Thyroid gland (tissue), 4 donors: ENCODE measurements around the gene EXOSC5. TPM values are rescaled to one million over a fixed set of nuclear protein-coding genes. Genes with fewer than 3 reads are reported as not detected.
"Not testable (repeated sequence)": the region's sequence is repeated elsewhere in the genome, so short reads cannot be mapped to it uniquely, and the experiment has no call there.

Experiments
- DNase-seq, 2 donors: peaks; one replicate each; pipeline ENCODE4 v3.0.0-alpha.2; 2019
- H3K27ac ChIP-seq, 3 donors: fragments of 200-600 bp; sonication (generic); 1 replicate in 2 of 3; 2 replicates in 1 of 3; pipeline ENCODE4 v1.5.1; 2016 to 2019; ENCODE audit warnings: mild to moderate bottlenecking in 1 of 3, moderate library complexity in 1 of 3
- H3K27me3 ChIP-seq: fragments of 200-600 bp; sonication (generic); one replicate; pipeline ENCODE4 v1.5.1; 2019
- H3K36me3 ChIP-seq, 2 donors: fragments of 200-600 bp; sonication (generic); one replicate each; pipeline ENCODE4 v1.5.1; 2016 to 2019
- H3K4me1 ChIP-seq, 2 donors: fragments of 200-600 bp; sonication (generic); one replicate each; pipeline ENCODE4 v1.5.1; 2017 to 2019
- H3K4me3 ChIP-seq, 3 donors: fragments of 200-600 bp; sonication (generic); replicated peaks in 1 of 3; 1 replicate in 2 of 3; 2 replicates in 1 of 3; pipeline ENCODE4 v1.5.1; 2016; ENCODE audit warnings: mild to moderate bottlenecking in 1 of 3
- H3K9me3 ChIP-seq: fragments of 200-600 bp; sonication (generic); one replicate; pipeline ENCODE4 v1.5.1; 2017
- POLR2A ChIP-seq, 2 donors: fragments of 450-650 bp; IDR thresholded peaks; one replicate each; pipeline ENCODE4 v1.6.1; 2017; ENCODE audit warnings: antibody characterized with exemption in 2 of 2, mild to moderate bottlenecking in 2 of 2, moderate library complexity in 1 of 2
- WGBS, 2 donors: methylation state at CpG; one replicate each; pipeline ENCODE4 v1.1.5; 2017; 5-methylcytosine and 5-hydroxymethylcytosine counted together
- intact Hi-C: fragments of 100-400 bp; cut with DNase I; formaldehyde crosslinking; loops from one replicate; pipeline ENCODE4 v1.15.1; 2023
- total RNA-seq, 4 donors: library from RNA; depleted of rRNA; stranded (reverse); fragments of >200 nt; gene quantifications; one replicate each; pipeline ENCODE4 v1.2.3, GENCODE V29; 2016
- TF ChIP-seq, protein P1 (sequence below), 6 experiments: fragments of 200-600 bp in 3 of 6; fragments of 450-650 bp in 3 of 6; sonication (generic) in 3 of 6; IDR thresholded peaks; one replicate each; pipeline ENCODE4 v1.5.1; 2016 to 2019; ENCODE audit warnings: antibody characterized with exemption in 6 of 6, mild to moderate bottlenecking in 2 of 6, inconsistent platforms in 1 of 6, moderate library complexity in 1 of 6

The EXOSC5 gene
- total RNA-seq, 4 donors from 2014 or later, result 11.8 to 20.7 (median 14.2) TPM

DNA sequence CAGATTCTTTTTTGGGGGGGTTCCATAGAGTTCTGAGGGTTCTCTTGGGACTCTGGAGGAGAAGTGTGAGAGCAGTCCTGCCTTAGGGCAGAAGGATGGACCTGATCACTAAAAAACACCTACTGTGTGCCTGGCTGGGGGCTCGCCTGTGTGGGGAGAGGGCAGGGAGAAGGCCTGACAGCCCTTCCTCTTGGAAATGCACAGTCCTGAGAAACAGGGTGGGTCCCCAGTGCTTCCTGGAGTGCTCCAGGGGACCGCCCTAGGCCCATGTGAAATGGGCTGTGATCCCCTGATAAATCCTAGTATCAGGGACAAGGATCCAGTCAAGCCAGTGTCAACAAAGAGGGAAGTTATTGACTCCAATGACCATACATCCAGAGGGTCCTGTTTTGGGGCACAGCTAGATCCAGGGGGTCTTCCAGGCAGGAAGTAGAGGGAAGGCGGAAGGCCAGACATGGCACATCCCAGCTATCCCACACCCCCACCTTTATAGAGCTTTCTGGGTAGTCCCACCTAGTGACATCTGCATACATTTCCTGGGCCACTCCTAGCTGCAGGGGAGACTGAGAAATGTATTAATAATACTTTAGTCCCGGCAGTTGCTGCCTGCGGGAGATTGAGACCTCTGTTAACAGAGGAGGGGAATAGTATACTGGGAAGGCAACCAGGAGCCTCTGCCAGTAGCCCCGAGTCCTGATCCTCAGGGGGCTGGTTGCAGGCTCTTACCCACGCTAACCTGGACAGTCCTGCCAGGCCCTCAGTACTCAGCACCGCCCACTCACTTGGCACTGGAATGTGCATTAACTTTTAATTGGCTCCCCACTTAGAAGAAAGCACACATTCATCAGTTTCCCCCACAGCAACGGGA, 14.2 kb upstream of the EXOSC5 start:
- 63 to 64% methylated on average over 9 of the region's 9 CpGs for WGBS, 2 donors
- H3K4me3 ChIP-seq, result no peak overlapping the region
- DNase-seq, result no peak
- peaks cover 27 to 72% of the 10 kb centered on the region in 2 donors for H3K4me1 ChIP-seq
- H3K9me3 ChIP-seq, result no peaks in the 10 kb centered on the region
- H3K27me3 ChIP-seq, result no peaks in the 10 kb centered on the region
- peaks cover 6 to 20% of the 10 kb centered on the region in 2 donors for H3K36me3 ChIP-seq
- no peak overlapping the region for H3K27ac ChIP-seq
- no peak for TF ChIP-seq POLR2A (IDR thresholded peaks at IDR 0.05)
- TF ChIP-seq, protein P1, sequence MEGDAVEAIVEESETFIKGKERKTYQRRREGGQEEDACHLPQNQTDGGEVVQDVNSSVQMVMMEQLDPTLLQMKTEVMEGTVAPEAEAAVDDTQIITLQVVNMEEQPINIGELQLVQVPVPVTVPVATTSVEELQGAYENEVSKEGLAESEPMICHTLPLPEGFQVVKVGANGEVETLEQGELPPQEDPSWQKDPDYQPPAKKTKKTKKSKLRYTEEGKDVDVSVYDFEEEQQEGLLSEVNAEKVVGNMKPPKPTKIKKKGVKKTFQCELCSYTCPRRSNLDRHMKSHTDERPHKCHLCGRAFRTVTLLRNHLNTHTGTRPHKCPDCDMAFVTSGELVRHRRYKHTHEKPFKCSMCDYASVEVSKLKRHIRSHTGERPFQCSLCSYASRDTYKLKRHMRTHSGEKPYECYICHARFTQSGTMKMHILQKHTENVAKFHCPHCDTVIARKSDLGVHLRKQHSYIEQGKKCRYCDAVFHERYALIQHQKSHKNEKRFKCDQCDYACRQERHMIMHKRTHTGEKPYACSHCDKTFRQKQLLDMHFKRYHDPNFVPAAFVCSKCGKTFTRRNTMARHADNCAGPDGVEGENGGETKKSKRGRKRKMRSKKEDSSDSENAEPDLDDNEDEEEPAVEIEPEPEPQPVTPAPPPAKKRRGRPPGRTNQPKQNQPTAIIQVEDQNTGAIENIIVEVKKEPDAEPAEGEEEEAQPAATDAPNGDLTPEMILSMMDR (IDR thresholded peaks at IDR 0.05), result no peak
- intact Hi-C loops, result no loop called here

DNA sequence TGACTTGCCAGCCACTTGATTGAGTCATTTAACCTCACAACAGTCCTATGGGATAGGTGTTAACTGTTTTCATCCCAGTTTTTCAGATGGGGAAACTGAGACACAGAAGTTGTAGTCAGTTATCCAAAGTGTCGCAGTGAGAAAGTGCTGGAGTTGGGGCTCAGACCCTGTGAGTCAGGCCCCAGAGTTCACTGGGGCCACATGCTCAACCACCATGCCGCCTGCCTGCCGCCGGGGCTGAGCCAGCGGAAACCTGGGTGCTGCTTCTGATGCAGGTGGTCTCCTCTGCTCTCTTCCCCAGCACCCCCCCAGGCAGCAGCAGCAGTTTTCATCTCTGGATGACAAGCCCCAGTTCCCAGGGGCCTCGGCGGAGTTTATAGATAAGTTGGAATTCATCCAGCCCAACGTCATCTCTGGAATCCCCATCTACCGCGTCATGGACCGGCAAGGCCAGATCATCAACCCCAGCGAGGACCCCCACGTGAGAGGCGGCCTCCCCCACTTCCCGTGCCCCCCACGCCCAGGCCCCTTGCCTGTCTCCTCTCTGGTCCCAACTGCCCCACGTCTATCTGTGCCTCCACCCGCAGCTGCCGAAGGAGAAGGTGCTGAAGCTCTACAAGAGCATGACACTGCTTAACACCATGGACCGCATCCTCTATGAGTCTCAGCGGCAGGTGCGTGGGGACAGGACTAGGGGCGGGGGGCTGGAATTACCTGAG, 13.3 kb upstream of the EXOSC5 start:
- 95 to 97% methylated on average over 22 to 23 of the region's 23 CpGs for WGBS, 2 donors
- intact Hi-C loops, result no loop called here
- no peak for TF ChIP-seq POLR2A (IDR thresholded peaks at IDR 0.05)
- TF ChIP-seq, protein P1 (IDR thresholded peaks at IDR 0.05), result no peak
- H3K27ac ChIP-seq, result peak overlapping the region in 1 of 3 donors; percentile 72
- H3K36me3 ChIP-seq, result peaks cover 6 to 18% of the 10 kb centered on the region in 2 donors
- H3K9me3 ChIP-seq, result no peaks in the 10 kb centered on the region
- H3K27me3 ChIP-seq, result no peaks in the 10 kb centered on the region
- no peak for DNase-seq
- H3K4me3 ChIP-seq, result no peak overlapping the region
- H3K4me1 ChIP-seq, result peaks cover 27 to 76% of the 10 kb centered on the region in 2 donors

DNA sequence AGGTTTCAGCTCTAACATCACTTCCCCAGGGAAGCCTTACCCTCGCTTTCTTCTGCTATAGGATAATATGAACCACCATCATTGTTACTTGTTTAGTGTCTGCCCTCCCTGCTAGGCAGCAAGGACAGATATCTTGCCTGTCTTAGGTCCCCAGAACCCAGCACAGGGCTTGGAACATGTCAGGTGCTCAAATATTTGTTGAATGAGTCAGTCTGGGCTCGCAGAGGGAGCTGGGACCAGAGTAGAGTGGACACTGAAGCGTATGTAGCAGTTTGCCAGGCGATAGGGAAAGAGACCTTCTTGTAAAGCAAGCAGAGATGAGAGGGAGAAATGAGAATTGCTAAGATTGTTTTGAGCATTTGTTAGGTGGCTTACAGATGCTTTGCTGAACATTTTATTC, 12.1 kb upstream of the EXOSC5 start:
- DNase-seq, result peak; percentile 80 to 86
- H3K27ac ChIP-seq, result peak overlapping the region; percentile 57 to 72 (median 70)
- H3K36me3 ChIP-seq, result peaks cover 6 to 13% of the 10 kb centered on the region in 2 donors
- TF ChIP-seq POLR2A (IDR thresholded peaks at IDR 0.05), result no peak
- TF ChIP-seq, protein P1 (IDR thresholded peaks at IDR 0.05), result no peak
- no peaks in the 10 kb centered on the region for H3K9me3 ChIP-seq
- H3K27me3 ChIP-seq, result no peaks in the 10 kb centered on the region
- peaks cover 27 to 77% of the 10 kb centered on the region in 2 donors for H3K4me1 ChIP-seq
- H3K4me3 ChIP-seq, result no peak overlapping the region
- whole genome bisulfite sequencing, 2 donors, result 49 to 50% methylated on average over 4 of the region's 4 CpGs
- intact Hi-C loops, result no loop called here

DNA sequence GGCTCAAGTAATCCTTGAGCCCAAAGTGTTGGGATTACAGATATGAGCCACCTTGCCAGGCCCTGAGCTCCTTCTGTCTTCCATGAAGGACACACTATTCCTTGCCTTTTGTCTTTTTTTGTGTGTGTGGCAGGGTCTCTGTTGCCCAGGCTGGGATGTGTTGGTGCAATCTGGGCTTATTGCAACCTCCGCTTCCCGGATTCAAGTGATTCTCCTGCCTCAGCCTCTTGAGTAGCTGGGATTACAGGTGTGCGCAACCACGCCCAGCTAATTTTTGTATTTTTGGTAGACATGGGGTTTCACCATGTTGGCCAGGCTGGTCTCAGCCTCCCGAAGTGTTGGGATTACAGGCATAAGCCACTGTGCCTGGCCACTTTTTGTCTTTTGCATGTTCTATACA, 11.7 kb upstream of the EXOSC5 start:
- H3K4me3 ChIP-seq, DNase-seq, H3K27me3 ChIP-seq, intact Hi-C loops, H3K9me3 ChIP-seq: not testable (repeated sequence)
- H3K4me1 ChIP-seq, result peaks cover 27 to 78% of the 10 kb centered on the region in 2 donors
- WGBS, 2 donors, result 90 to 92% methylated on average over 5 of the region's 5 CpGs
- H3K27ac ChIP-seq, result peak overlapping the region; percentile 57 to 72 (median 70)
- peaks cover 6 to 10% of the 10 kb centered on the region in 2 donors for H3K36me3 ChIP-seq

DNA sequence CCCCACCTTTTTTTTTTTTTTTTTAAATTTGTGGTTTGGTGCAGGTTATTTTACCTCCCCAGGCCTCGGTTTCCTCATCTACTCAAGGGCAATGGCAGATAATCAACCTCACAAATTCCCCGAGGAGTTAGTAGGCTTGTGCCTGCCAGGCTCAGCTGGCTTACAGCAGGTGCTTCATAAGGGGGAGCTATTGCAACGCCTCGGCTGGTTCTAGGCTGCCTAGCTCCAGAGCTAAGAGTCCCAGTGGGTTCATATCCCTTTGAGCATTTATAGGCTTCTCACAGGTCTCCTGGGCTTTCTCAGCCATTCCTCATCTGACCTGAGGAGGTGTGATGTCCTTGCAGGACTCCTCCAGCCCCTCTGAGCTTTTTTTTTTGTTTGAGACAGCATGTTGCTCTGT, 11.1 kb upstream of the EXOSC5 start:
- no peak for DNase-seq
- H3K9me3 ChIP-seq, result no peaks in the 10 kb centered on the region
- TF ChIP-seq, protein P1 (IDR thresholded peaks at IDR 0.05), result no peak
- no peak for TF ChIP-seq POLR2A (IDR thresholded peaks at IDR 0.05)
- H3K36me3 ChIP-seq, result peaks cover 6 to 8% of the 10 kb centered on the region in 2 donors
- H3K27ac ChIP-seq, result peak overlapping the region; percentile 57 to 72 (median 70)
- peaks cover 31 to 82% of the 10 kb centered on the region in 2 donors for H3K4me1 ChIP-seq
- WGBS, 2 donors, result 56 to 85% methylated on average over 4 of the region's 4 CpGs
- no peaks in the 10 kb centered on the region for H3K27me3 ChIP-seq
- H3K4me3 ChIP-seq, result no peak overlapping the region
- intact Hi-C loops, result no loop called here
